Fibroblast of the aortic adventitia (primary cell): Measurements from ENCODE around the gene ZHX3. TPM values are rescaled to one million over a fixed set of nuclear protein-coding genes. Genes with fewer than 3 reads are reported as not detected.

Source experiments
- DNase-seq: peaks from one replicate; pipeline ENCODE4 v3.0.0-alpha.2; 2010; ENCODE audit warnings: low read depth
- H3K4me3 ChIP-seq: 2 replicates; pipeline ENCODE4 v1.5.1; 2011; ENCODE audit warnings: low read depth, mild to moderate bottlenecking, control low read depth, low read length, moderate library complexity
- CTCF ChIP-seq: IDR thresholded peaks from 2 replicates; pipeline ENCODE4 v1.5.1; 2011; ENCODE audit warnings: mild to moderate bottlenecking, low read length, control low read depth, inconsistent platforms; ENCODE audit not compliant: insufficient read depth
- total RNA-seq: library from RNA; depleted of rRNA; stranded (reverse); fragments of >200 nt; gene quantifications from 2 replicates; pipeline ENCODE4 v1.2.3, GENCODE V29; 2012; ENCODE audit warnings: low replicate concordance

Gene ZHX3
- total RNA-seq, 1 donor, result 47.2 TPM

GRCh38 chr20:41348430-41349172 lies 31.1 kb upstream of the ZHX3 start:
- DNase-seq, result no peak
- no peak for TF ChIP-seq CTCF
- no peak overlapping the region for H3K4me3 ChIP-seq

- TF ChIP-seq CTCF, result no peak
- no peak overlapping the region for H3K4me3 ChIP-seq
- DNase-seq, result no peak
Measured at GRCh38 chr20:41347523-41348429, 30.2 kb upstream of the ZHX3 start.

GRCh38 chr20:41345729-41346067 lies 28.2 kb upstream of the ZHX3 start:
- TF ChIP-seq CTCF, result no peak
- DNase-seq, result no peak
- H3K4me3 ChIP-seq, result no peak overlapping the region

- H3K4me3 ChIP-seq, result no peak overlapping the region
- no peak for DNase-seq
- TF ChIP-seq CTCF, result no peak
Measured at GRCh38 chr20:41344938-41345728, 27.6 kb upstream of the ZHX3 start.

- H3K4me3 ChIP-seq, result no peak overlapping the region
- no peak for TF ChIP-seq CTCF
- no peak for DNase-seq
Measured at GRCh38 chr20:41344477-41344876, 26.9 kb upstream of the ZHX3 start.
